Inflammatory macrophage treated with lipopolysaccharide for 1 hour (primary cell): ENCODE data around the gene EPS8.

ENCODE experiments used
- DNase-seq, 2 donors: peaks; one replicate each; pipeline ENCODE4 v3.0.0-alpha.2; 2020 to 2022

The EPS8 gene

DNA sequence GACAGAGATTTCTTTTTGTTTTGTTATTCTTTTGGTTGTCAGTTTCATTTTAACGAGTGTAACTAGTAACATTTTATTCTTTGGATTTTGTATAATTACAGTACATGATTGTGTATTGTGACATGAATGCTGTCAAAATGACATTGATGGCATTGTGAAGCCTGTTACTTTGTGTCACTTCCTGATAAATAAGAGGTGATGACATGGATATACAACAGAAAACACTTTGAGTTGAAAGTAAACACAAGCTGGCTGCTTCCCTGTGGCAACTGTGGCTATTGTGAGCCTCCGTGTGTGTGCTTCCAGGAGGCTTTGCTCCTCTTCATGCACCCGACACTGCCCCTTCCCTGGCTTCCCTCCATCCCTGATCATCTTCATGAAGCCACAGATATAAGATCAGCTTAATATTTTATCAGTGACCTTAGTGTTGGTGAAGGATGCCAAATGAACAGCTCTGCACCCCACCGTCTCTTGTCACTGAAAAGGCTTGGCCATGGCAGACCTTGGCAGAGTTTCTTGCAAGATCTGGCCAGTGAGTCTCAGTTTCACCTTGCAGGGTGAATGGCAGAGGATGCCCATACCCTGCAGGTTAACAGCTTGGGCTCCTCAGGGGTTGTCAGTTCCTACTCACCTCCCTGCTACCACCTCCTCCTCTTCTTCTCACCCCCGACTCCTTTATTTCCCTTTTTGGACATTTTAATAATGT, 191.9 kb downstream of the EPS8 start:
- DNase-seq = no peak

DNA sequence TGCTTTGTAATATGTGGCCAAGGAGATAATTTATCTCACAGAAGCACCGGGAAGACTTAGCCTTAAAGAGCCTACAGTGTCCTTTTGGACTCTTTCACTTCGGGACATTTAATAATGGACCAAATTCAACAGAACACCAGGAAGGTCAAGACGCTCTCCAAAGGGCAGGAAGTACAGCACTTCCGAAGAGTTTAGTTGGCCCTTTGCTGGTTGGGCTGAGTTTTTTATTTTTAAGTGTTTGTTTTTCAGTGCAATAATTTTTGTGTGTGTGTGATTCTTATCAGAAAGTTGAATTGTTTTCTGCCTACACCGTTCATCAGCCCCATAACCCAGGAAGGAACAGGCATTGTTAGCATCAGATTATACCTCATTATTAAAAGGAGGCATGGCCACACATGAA, 193.0 kb downstream of the EPS8 start:
- no peak for DNase-seq

DNA sequence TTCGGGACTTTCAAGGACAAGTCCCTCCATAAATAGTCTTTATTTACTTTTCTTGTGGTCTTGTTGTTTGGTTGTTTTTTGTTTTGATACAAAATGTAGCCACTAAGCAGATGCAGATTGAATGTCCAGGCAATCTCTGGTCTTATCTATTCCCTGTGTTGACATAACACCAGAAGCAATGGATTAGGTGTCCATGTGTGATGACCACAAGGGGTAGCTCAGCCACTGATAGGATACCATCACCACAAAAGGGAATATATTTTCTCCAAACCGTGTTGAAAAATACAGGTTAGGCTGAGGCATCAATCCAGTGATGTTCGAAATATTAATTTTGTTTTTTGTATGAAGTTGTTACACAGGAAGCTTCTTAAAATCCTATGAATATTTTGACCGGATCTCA, 196.3 kb downstream of the EPS8 start:
- no peak for DNase-seq

- DNase-seq = no peak
Observed at GRCh38 chr12:15591811-15592210, 197.4 kb downstream of the EPS8 start.

DNA sequence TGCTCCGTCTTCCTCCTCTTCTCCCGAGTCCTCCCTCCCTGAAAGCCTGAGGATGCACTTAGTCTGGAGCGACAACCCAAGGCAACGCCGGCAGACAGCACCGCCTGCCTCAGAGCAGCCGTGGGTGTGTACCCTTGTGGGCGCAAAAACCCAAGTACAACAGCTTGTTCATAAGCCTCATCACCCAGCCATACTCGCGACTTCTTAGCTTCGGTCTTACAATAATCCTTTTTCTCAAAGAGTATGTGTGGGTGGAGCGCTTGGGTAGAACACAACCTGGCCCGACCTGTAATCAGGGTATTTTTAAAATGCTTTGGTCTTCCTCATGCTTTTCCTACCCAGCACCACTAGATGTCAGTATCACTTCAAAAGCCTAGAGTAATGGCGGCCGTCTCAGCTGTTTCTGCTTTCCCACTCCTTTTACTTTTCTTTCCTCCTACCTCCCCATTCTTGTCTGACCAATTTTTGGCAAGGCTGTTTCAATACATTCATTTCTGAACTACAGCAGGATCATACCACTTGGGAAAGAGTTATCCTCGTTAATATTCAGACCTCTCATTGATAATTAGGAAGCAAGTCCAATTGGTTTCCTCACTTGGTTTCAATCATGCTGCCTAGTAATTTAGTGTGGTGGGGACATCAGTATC, 198.9 kb downstream of the EPS8 start:
- peak; percentile 53 to 80 for DNase-seq

- DNase-seq = no peak
Observed at GRCh38 chr12:15589328-15590032, 199.7 kb downstream of the EPS8 start.

DNA sequence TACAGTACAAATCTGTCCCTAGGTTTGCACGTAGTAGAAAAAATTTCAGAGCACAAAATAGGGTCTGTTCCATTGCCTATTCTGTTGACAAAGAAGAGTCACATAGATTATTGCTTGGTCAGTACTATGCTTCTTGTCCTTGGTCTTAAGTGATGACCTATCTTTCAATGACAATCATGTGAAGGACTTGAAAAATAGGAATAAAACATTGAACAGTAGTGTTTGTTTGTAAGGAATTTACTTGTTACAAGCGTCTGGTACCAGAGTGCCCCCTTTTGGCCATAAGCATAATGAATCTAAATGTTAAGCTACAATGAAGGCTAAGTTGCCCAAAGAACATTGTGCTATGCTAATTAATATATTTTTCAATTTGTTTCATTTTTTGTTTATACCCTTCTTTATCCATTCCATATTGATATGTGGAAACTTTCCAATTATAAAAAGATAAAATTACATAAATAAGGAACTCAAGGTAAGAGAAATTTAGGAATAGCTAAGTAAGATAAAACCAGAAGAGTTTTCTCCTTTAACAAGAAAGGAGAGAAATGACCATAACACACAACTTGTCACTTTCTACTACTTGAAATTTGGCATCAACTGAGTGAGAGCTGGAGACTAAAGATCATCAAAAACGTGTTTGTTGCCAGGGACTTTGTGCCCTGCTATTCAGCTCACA, 204.7 kb downstream of the EPS8 start:
- peak; percentile 40 to 69 for DNase-seq

DNA sequence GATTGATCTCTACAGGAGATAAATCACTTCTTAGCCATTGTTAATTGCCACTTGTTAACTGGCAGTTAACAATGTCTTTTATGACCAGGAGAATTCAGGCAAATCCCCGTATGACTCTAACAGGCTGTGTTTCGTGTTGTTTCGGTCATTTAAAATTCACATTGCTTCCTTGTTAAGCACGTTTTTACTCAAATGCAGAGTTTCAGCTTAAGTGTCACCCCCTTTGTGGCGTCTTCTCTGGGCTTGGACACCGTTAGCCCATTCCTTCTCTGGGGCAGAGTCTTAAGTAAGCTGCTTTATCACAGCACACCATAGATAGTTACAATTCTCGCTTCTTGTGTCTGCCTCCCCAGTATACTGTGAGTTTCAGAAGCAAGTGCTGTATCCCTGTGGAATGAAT, 205.4 kb downstream of the EPS8 start:
- no peak for DNase-seq

DNA sequence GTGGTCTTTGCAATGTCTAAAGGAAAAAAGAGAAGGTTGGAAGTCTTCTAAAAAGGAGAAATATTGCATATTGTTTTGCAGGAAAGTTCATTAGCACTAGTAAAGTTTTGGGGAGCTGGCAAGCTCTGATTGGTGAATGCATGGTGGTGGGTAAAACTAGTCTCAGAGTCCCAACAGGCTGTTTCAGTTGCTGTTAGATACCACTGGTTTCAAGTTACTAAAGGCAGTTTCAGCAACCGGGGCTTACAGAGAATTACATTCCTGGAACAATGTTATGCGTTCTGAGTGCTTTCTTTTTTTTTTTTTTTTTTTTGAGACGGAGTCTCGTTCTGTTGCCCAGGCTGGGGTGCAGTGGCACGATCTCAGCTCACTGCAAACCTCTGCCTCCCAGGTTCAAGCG, 208.2 kb downstream of the EPS8 start:
- DNase-seq = no peak

DNA sequence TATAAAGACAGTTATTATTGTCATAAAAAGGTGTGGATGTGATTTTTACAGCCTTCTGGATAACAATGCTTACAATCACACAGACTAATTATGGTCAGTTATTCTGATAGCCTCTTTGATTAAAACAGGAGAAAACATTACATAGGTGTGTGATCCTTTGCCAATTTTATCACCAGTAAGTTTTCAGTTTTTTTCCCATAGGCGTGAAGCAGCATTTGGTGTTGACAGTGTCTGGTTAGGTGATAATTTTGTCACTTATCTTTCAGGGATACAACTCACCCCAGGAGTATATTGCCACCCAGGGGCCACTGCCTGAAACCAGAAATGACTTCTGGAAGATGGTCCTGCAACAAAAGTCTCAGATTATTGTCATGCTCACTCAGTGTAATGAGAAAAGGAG, 208.8 kb downstream of the EPS8 start:
- DNase-seq = no peak

DNA sequence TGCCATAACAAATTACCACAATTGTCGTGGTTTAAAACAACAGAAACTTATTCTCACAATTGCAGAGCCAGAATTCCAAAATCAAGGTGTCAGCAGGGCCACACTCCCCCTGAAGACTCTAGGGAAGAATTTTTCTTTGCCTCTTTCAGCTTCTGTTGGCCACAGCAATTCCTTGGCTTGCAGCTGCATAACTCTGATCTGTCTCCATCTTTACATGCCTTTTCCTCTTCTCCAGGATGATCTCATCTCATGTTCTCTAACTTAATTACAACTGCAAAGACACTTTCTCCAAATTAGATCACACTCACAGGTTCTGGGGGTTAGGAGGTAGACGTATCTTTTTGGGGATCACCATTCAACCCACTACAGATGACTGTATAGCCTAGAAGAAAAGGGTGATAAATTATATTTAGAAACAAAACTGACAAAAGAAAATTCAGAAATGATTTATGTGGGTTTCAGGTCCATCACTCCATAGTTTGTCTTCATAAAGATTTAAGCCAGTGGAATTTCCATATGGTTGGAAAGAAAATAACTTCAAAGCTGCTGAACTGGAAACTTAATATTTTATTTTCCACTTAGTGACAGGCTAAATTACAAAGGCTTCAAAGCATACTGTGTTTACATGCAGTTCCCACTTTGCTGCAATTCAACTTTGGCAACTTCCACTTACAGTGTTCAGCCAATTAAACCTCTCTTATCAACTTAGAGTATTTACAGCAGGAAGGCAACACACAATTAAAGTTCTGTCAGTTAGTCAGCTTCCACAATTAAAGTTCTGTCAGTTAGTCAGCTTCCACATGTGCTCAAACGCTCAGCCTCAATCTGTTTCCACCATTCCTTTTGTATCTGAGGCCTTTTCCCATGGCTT, 213.3 kb downstream of the EPS8 start:
- DNase-seq = no peak

- DNase-seq = no peak
Observed at GRCh38 chr12:15574353-15574752, 214.8 kb downstream of the EPS8 start.
